GM18498 (cell line): ENCODE results near the gene MT1G.
A peak's percentile ranks its signal among the peaks of the same experiment; 100 is the strongest.
"Not testable (repeated sequence)": the region's sequence is repeated elsewhere in the genome, so short reads cannot be mapped to it uniquely, and the experiment has no call there.

Experiments used
- ATAC-seq: cut with Tn5 transposase; IDR thresholded peaks from one replicate; pipeline ENCODE4 v1.9.1; 2021; ENCODE audit warnings: mild to moderate bottlenecking, moderate library complexity; ENCODE audit not compliant: unreplicated experiment

Gene MT1G

DNA sequence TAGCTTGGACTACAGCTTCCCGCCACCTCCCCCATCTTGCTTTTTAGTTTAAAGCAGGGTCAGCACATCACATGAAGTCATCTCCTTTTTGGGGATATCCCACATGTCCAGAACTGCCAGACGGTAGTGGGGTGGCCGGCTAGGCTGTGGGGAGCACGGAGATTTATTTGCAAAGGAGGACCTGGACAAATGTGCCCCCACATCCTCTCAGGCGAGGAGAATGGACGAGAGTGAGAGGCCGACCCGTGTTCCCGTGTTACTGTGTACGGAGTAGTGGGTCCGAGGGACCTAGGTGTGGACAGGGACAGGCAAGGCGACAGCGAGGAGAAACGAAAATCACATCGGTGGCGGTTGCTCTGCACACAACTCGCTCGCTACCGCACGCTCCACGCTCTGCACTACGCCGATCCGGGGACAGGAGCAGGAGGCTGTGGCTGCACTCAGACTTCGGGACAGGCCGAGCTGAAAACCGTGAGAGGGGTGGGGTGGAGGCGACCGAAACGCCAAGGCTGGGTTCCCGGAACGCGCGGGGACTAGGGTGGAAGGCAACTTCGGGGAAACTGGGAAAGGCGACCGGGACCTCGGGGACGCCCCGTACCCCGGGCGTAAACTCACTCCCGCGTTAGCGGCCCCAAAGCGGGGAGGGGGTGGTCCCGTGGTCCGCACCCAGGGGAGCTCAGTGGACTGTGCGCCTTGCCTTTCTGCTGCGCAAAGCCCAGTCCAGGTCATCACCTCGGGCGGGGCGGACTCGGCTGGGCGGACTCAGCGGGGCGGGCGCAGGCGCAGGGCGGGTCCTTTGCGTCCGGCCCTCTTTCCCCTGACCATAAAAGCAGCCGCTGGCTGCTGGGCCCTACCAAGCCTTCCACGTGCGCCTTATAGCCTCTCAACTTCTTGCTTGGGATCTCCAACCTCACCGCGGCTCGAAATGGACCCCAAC is 29.8 kb downstream of the MT1G start, which contains the start of gene MT1A:
MT1A (plus strand) TSS at position 853 of the 937 bp plus-strand sequence; CDS start at position 926, 73 bp downstream.
- no peak for ATAC-seq

DNA sequence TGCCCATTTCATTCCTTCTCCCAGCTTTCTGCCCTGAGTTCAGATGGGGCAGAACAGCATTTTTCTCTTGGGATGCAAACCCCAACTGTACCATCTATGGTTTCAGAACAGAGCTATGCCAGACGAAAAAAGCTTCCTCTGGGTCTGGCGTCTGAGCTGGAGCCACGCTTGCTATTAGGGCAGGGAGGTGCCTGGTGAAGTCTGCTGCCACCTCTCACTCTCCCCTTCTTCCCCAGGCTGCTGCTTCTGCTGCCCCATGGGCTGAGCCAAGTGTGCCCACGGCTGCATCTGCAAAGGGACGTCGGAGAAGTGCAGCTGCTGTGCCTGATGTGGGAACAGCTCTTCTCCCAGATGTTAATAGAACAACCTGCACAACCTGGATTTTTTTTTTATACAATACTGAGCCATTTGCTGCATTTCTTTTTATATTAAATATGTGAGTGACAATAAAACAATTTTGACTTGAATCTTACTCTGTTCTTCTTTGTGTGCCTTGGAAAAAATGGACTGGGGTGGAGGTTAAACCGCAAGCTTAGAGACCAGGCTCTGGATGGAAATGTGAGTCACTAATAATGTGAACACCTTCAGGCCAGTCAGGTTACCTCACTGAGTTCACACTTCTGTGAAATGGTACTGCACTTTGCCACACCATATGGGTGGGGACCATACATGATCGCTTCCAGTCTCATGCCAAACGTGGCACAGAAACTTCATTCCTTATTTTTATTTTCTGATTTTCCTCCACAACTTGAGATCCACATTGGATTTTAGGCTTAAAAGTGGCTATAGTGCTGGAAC is 31.1 kb downstream of the MT1G start:
- ATAC-seq = no peak

DNA sequence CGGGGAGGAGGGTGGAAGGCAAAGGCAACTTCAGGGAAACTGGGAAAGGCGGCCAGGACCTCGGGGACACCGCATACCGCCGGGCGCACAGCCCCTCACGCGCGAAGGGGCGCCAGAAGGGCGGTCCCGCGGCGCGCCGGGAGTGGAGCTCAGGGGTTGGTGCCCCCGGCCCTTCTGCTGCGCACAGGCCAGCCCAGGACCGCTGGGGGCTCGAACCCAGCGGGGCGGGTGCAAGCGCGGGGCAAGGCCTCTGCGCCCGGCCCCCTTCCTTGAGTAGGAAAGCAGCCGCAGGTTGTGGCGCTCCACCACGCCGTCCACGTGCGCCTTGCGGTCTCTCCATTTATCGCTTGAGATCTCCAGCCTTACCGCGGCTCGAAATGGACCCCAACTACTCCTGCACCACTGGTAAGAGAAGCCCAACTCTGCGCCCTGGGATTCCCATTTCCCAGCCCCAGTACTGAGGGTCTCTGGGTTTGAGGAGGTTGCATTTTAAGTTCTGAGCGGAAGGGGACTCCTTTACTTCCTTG is 32.4 kb downstream of the MT1G start:
- no peak for ATAC-seq

DNA sequence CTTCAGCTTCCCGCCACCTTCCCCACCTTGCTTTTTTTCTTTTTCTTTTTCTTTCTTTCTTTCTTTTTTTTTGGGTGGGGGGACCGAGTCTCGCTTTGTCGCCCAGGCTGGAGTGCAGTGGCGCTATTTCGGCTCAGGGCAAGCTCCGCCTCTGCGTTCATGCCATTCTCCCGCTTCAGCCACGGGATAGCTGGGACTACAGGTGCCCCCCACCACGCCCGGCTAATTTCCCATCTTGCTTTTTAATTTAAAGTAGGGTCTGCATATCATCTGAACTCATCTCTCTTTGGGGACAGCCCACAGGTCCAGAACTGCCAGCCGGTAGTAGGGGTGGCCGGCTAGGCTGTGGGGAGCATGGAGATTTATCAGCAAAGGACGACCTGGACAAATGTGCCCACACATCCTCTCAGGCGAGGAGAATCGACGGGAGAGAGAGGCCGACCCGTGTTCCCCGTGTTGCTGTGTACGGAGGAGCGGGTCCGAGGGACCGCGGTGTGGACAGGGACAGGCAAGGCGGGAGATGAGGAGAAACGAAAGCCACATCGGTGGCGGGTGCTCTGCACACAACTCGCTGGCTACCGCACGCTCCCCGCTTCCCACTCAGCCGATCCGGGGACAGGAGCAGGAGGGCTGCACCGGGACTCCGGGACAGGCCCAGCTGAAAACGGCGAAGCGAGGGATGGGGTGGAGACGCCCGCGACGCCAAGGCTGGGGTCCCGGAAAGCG is 33.0 kb downstream of the MT1G start:
- ATAC-seq = no peak

DNA sequence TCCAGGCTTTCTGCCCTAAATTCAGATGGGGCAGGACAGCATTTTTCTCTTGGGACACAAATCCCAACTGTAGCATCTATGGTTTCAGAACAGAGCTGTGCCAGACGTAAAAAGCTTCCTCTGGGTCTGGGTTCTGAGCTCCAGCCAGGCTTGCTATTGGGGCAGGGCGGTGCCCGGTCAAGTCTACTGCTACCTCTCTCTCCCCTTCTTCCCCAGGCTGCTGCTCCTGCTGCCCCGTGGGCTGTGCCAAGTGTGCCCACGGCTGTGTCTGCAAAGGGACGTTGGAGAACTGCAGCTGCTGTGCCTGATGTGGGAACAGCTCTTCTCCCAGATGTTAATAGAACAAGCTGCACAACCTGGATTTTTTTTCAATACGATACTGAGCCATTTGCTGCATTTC is 34.3 kb downstream of the MT1G start:
- ATAC-seq = no peak

DNA sequence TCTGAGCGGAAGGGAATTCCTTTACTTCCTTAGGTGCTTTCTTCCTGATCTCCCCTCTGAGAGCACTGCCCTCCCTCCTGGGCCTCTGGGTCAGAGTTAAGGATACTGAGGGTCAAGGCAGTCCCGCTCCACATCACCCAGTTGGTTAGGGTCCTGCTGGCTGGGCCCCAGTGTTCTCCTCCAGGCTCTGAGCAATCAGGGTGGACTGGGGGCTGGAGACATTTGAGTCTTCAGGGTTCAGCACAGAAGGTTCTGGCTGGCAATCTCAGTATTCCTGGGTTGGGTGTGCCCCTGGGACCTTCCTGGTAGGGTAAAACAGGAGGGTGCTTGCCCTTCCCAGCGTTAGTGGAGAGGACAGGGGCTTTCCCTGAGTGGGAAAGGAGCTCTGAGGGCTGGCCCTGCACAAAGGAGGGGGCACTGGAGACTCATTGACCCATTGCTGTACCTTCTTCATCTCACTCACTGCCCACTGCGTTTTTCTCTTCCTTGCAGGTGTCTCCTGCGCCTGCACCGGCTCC is 35.0 kb downstream of the MT1G start:
- ATAC-seq = no peak

DNA sequence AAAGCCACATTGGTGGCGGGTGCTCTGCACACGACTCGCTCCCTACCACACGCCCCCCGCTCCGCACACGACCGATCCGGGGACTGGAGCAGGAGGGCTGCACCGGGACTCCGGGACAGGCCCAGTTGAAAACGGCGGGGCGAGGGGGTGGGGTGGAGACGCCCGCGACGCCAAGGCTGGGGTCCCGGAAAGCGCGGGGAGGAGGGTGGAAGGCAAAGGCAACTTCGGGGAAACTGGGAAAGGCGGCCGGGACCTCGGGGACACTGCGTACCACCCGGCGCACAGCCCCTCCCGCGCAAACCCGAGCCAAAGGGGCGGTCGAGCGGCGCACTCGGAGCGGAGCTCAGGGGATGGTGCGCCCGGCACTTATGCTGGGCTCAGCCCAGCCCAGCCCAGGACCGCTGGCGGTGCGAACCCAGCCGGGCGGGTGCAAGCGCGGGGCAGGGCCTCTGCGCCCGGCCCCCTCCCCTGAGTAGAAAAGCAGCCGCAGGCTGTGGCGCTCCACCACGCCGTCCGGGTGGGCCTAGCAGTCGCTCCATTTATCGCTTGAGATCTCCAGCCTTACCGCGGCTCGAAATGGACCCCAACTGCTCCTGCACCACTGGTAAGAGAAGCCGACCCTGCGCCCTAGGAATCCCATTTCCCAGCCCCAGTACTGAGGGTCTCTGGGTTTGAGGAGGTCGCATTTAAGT is 35.6 kb downstream of the MT1G start, which contains the start of gene MT1M:
MT1M (plus strand) TSS at position 504 of the 692 bp plus-strand sequence; CDS start at position 577, 73 bp downstream.
- no peak for ATAC-seq

DNA sequence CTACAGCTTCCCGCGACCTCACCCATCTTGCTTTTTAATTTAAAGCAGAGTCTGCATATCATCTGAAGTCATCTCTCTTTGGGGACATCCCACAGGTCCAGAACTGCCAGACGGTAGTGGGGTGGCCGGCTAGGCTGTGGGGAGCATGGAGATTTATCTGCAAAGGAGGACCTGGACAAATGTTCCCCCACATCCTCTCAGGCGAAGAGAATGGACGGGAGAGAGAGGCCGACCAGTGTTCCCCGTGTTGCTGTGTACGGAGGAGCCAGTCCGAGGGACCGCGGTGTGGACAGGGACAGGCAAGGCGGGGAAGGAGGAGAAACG is 36.1 kb downstream of the MT1G start:
- ATAC-seq = no peak

DNA sequence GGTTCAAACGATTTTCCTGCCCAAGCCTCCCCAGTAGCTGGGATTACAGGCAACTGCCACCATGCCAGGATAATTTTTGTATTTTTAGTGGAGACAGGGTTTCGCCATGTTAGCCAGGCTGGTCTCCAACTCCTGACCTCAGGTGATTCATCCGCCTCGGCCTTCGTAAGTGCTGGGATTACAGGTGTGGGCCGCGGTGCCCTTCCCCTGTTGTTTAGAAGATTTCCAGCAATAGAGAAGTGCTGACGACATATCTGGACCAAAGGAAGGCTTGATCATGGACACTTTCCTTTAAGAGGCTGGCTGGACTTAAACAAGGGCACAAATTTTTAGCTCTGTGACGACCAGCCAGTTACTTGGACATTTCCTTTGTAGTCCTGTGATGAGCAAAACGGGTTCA is 36.7 kb downstream of the MT1G start:
- no peak for ATAC-seq

DNA sequence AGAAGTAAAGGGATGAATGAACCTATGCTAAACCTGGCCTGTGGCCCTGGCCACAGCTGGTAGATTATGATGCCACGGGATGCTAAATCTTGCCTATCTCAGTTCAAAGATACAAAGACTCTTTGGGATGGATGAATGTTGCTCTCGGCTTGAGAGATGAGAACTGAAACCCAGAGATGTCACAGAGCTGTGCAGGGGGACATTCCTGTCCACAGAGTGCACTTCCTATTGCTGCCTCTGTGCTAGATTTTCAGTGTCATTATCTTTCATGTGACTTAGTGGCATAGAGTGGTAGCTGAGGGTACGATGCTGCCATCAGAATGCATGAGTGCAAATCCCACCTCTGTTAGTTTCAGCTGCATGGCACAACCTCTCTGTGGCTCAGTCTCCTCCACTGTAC is 37.7 kb downstream of the MT1G start:
- ATAC-seq = peak; percentile 79

DNA sequence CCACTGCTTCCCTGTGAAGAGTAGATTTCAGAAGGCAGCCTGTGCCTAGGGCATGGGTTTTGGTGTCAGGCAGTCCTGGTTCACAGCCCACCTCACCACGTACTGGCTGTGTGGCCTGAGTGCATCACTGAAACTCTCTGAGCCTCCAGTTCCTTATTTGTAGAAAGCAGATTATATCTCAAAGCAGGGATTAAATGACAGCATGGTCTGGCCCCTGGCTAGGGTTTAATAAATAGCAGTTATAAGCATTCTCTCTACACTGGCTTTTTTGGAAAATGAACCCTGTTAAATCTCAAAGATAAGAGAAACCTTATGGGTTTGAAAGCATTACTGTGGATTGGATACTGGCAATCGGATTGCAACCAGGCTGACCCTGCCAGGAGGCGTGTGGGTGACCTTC is 38.3 kb downstream of the MT1G start:
- no peak for ATAC-seq

DNA sequence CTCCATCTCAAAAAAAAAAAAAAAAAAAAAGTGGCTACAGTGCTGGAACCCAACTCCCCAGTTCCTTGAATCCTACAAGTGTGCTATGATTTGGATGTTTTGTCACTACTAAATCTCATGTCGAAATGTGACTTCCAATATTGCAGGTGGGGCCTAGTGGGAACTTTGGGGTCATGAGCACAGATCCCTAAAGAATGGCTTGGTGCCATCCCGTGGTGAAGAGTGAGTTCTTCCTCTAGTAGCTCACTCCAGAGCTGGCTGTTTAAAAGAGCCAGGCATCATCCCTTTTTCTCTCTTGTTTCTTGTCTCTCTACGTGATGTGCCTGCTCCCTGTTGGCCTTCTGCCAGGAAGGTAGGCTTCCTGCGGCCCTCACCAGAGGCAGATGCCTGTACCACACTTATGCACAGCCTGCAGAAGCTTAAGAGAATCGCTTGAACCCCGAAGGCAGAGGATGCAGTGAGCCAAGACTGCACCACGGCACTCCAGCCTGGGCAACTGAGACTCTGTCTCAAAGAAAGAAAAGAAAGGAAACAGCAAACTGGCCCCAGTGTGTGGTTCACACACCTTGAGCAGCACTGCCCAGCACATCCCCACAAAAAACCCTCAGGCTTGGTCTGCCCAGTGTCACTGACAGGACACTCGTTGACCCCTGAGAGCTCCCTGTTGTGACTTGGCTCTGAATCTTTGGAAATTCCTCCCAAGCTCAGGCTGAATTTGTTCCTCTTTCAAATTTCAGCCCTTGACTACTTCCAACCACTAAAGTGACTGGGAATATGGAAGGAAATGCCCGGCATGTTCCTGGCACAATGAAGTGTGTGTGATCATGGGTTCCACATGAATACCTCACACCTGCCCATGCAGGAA is 39.1 kb downstream of the MT1G start:
- no peak for ATAC-seq

DNA sequence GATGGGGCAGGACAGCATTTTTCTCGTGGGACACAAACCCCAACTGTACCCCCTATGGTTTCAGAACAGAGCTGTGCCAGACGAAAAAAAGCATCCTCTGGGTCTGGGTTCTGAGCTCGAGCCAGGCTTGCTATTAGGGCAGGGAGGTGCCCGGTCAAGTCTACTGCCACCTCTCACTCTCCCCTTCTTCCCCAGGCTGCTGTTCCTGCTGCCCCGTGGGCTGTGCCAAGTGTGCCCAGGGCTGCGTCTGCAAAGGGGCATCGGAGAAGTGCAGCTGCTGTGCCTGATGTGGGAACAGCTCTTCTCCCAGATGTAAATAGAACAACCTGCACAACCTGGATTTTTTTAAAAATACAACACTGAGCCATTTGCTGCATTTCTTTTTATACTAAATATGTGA is 41.2 kb downstream of the MT1G start:
- ATAC-seq = no peak

DNA sequence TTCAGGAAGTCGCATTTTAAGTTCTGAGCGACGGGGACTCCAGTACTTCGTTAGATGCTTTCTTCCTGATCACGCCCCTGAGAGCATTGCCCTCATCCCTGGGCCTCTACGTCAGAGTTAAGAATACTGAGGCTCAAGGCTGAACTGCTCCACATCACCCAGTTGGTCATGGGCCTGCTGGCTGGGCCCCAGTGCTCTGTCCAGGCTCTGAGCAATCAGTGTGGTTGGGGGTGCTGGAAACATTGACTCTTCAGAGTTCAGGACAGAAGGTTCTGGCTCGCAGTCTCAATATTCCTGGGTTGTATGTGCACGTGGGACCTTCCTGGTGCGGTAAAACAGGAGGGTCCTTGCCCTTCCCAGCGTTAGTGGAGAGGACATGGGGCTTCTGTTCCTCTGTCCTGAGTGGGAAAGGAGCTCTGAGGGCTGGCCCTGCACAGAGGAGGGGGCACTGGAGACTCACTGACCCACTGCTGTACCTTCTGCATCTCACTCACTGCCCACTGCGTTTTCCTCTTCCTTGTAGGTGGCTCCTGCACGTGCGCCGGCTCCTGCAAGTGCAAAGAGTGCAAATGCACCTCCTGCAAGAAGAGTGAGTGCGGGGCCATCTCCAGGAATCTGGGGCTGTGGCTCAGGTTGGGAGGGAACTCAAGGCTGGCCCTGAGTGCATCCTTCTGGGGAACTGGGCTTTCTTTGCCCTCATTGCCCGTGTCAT is 41.8 kb downstream of the MT1G start:
- no peak for ATAC-seq

DNA sequence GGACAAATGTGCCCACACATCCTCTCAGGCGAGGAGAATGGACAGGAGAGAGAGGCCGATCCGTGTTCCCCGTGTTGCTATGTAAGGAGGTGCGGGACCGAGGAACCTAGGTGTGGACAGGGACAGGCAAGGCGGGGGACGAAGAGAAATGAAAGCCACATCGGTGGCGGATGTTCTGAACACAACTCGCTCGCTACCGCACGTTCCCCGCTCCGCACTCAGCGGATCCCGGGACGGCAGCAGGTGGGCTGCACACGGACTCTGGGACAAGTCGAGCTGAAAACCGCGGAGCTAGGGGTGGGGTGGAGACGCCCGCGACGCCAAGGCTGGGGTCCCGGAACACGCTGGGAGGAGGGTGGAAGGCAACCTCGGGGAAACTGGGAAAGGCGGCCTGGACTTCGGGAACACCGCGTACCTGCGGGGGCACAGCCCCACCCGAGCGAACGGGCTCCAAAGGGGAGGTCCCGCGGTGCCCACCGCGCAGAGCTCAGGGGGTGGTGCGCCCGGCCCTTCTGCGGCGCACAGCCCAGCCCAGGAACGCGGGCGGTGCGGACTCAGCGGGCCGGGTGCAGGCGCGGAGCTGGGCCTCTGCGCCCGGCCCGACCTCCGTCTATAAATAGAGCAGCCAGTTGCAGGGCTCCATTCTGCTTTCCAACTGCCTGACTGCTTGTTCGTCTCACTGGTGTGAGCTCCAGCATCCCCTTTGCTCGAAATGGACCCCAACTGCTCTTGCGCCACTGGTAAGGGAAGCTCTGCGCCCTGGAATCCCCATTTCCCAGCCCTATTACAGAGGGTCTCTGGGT is 42.5 kb downstream of the MT1G start, which contains the start of gene MT1E:
MT1E (plus strand) TSS at position 642 of the 803 bp plus-strand sequence; CDS start at position 713, 71 bp downstream.
- peak; percentile 65 for ATAC-seq

DNA sequence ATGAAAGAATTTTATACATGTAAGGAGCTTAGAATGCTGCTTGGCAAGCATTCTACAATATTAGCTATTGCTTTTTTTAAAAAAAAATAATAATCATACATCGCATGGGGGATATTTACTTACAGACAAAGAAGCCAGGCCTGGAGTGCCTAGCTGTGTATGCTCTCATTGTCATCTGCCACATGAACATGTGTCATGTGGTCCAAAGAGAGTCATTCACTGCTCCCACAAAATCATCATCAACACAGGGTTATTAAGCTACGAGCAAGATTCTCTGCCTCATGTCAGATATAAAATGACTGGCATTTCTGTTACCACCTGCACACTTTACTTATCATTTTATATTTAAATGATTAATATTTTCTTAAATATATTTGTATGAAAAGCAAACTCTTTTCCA is 44.2 kb downstream of the MT1G start:
- ATAC-seq = no peak

DNA sequence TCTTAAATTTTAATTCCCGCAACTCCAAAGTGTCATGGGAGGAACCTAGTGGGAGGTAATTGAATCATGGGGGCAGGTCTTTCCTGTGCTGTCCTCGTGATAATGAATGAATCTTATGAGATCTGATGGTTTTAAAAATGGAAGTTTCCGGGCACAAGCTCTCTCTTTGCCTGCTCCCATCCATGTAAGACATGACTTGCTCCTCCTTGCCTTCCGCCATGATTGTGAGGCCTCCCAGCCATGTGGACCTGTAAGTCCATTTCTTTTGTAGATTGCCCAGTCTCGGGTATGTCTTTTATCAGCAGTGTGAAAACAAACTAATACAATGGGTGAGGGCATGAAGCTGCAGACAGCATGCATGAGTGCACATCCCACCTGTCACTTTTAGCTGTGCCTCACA is 44.7 kb downstream of the MT1G start:
- ATAC-seq = not testable (repeated sequence)
